H1 (cell line): ENCODE results near the gene SCRN3. TPM values are rescaled to one million over a fixed set of nuclear protein-coding genes. Genes with fewer than 3 reads are reported as not detected.
"Not testable (repeated sequence)": the region's sequence is repeated elsewhere in the genome, so short reads cannot be mapped to it uniquely, and the experiment has no call there.

Experiments used
- CTCF ChIA-PET: fragments of 300-600 bp; sonication (Branson Sonifier 250); formaldehyde crosslinking; loops from one replicate; lab custom pipeline; 2021; ENCODE audit not compliant: partially characterized antibody; lab: Charles Lee
- POLR2A ChIA-PET: fragments of 300-600 bp; sonication (Branson Sonifier 250); formaldehyde crosslinking; loops from one replicate; lab custom pipeline; 2021; ENCODE audit warnings: inconsistent platforms; ENCODE audit not compliant: partially characterized antibody; lab: Charles Lee
- DNase-seq, 2 experiments: peaks; one replicate each; pipeline versions ENCODE4 v3.0.0 to v3.0.0-alpha.2; 2010 to 2022; ENCODE audit warnings: low spot score in 2 of 2, low read depth in 1 of 2, mixed read lengths in 1 of 2
- FAIRE-seq: peaks from 2 replicates; lab custom pipeline; 2011; peaks lifted over from hg19 to GRCh38; lab: Jason Lieb, UNC
- H2AFZ ChIP-seq: 2 replicates; pipeline ENCODE4 v1.8.1; 2012; ENCODE audit warnings: low read length, inconsistent platforms
- H2AK5ac ChIP-seq: 2 replicates; pipeline ENCODE4 v1.6.1; 2013; ENCODE audit warnings: low read depth, low read length
- H2BK120ac ChIP-seq: replicated peaks from 2 replicates; pipeline ENCODE3; 2013; ENCODE audit warnings: low read depth, low read length, inconsistent platforms
- H2BK12ac ChIP-seq: 2 replicates; pipeline ENCODE4 v1.6.1; 2013; ENCODE audit warnings: low read depth, low read length
- H2BK15ac ChIP-seq: 2 replicates; pipeline ENCODE4 v1.6.1; 2013; ENCODE audit warnings: low read length
- H2BK20ac ChIP-seq: 2 replicates; pipeline ENCODE4 v1.6.1; 2013; ENCODE audit warnings: low read length
- H2BK5ac ChIP-seq: 2 replicates; pipeline ENCODE4 v1.6.1; 2013; ENCODE audit warnings: low read depth, low read length
- H3K14ac ChIP-seq: 2 replicates; pipeline ENCODE4 v1.6.1; 2013; ENCODE audit warnings: inconsistent platforms; ENCODE audit not compliant: insufficient read length
- H3K18ac ChIP-seq: 2 replicates; pipeline ENCODE4 v1.6.1; 2013; ENCODE audit warnings: low read length; ENCODE audit errors: extremely low read depth
- H3K23ac ChIP-seq: 2 replicates; pipeline ENCODE4 v1.6.1; 2013; ENCODE audit warnings: inconsistent platforms; ENCODE audit not compliant: insufficient read length
- H3K23me2 ChIP-seq: 2 replicates; pipeline ENCODE4 v1.6.1; 2013; ENCODE audit warnings: low read depth, low read length
- H3K27ac ChIP-seq: 2 replicates; pipeline ENCODE4 v1.6.1; 2011; ENCODE audit warnings: low read depth, low read length, inconsistent platforms
- H3K27me3 ChIP-seq, 4 experiments: replicated peaks in 1 of 4; 1 replicate in 1 of 4; 2 replicates in 3 of 4; pipeline versions ENCODE4 v1.6.1 to v1.8.1; 2011 to 2013; ENCODE audit warnings: low read length in 3 of 4, mild to moderate bottlenecking in 3 of 4, inconsistent platforms in 2 of 4, mixed read lengths in 2 of 4, moderate library complexity in 1 of 4; ENCODE audit not compliant: control insufficient read depth in 3 of 4, insufficient read depth in 3 of 4; ENCODE audit errors: extremely low read depth in 1 of 4
- H3K36me3 ChIP-seq, 4 experiments: 2 replicates each; pipeline versions ENCODE4 v1.6.1 to v1.8.1; 2011 to 2013; ENCODE audit warnings: mild to moderate bottlenecking in 4 of 4, low read length in 3 of 4, moderate library complexity in 2 of 4, control low read depth in 1 of 4, inconsistent platforms in 1 of 4; ENCODE audit not compliant: insufficient read depth in 4 of 4, control insufficient read depth in 2 of 4
- H3K4ac ChIP-seq: replicated peaks from 2 replicates; pipeline ENCODE3; 2013; ENCODE audit warnings: low read length, low read depth, mixed read lengths, inconsistent platforms; ENCODE audit not compliant: insufficient read length
- H3K4me1 ChIP-seq, 4 experiments: replicated peaks in 1 of 4; 1 replicate in 1 of 4; 2 replicates in 3 of 4; pipeline versions ENCODE4 v1.6.1 to v1.8.1; 2011 to 2013; ENCODE audit warnings: low read length in 3 of 4, inconsistent platforms in 2 of 4, mixed read lengths in 1 of 4; ENCODE audit not compliant: insufficient read depth in 4 of 4, control insufficient read depth in 3 of 4
- H3K4me2 ChIP-seq, 2 experiments: 2 replicates each; pipeline versions ENCODE4 v1.6.1 to v1.8.1; 2011 to 2013; ENCODE audit warnings: low read depth in 2 of 2, low read length in 2 of 2, control low read depth in 1 of 2, inconsistent platforms in 1 of 2, mild to moderate bottlenecking in 1 of 2; ENCODE audit not compliant: insufficient read depth in 1 of 2
- H3K4me3 ChIP-seq, 4 experiments: fragments of 200-600, 300-600 bp in 1 of 4; sonication (generic), shearing (Covaris generic), sonication (Bioruptor Twin) in 1 of 4; 2 replicates each; pipeline versions ENCODE4 v1.5.1 to v1.8.1; 2011 to 2016; ENCODE audit warnings: low read length in 4 of 4, low read depth in 3 of 4, control low read depth in 2 of 4, inconsistent platforms in 2 of 4, mild to moderate bottlenecking in 2 of 4, mixed read lengths in 1 of 4, moderate library complexity in 1 of 4; ENCODE audit not compliant: insufficient read depth in 2 of 4; ENCODE audit errors: extremely low read depth in 1 of 4
- H3K56ac ChIP-seq: replicated peaks from 2 replicates; pipeline ENCODE3; 2013; ENCODE audit warnings: low read depth, mild to moderate bottlenecking, mixed read lengths, low read length, inconsistent platforms; ENCODE audit not compliant: insufficient read length
- H3K79me1 ChIP-seq: 2 replicates; pipeline ENCODE4 v1.6.1; 2013; ENCODE audit warnings: low read depth, low read length, control low read depth
- H3K79me2 ChIP-seq, 2 experiments: 2 replicates each; pipeline versions ENCODE4 v1.6.1 to v1.8.1; 2012 to 2013; ENCODE audit warnings: low read length in 2 of 2, mild to moderate bottlenecking in 2 of 2, inconsistent platforms in 1 of 2; ENCODE audit not compliant: insufficient read depth in 2 of 2, control insufficient read depth in 1 of 2
- H3K9ac ChIP-seq, 4 experiments: replicated peaks in 1 of 4; 1 replicate in 1 of 4; 2 replicates in 3 of 4; pipeline versions ENCODE4 v1.6.1 to v1.8.1; 2011 to 2013; ENCODE audit warnings: low read depth in 3 of 4, low read length in 3 of 4, control low read depth in 2 of 4, mild to moderate bottlenecking in 2 of 4, moderate library complexity in 2 of 4, inconsistent platforms in 1 of 4; ENCODE audit errors: extremely low read depth in 1 of 4
- H3K9me3 ChIP-seq, 2 experiments: 2 replicates each; pipeline versions ENCODE4 v1.6.1 to v1.8.1; 2012 to 2013; ENCODE audit warnings: mild to moderate bottlenecking in 2 of 2, moderate library complexity in 2 of 2, control low read depth in 1 of 2, inconsistent platforms in 1 of 2, low read depth in 1 of 2, low read length in 1 of 2, mixed read lengths in 1 of 2; ENCODE audit not compliant: insufficient read depth in 2 of 2
- H4K20me1 ChIP-seq, 2 experiments: replicated peaks in 1 of 2; 2 replicates each; pipeline versions ENCODE3 to v1.8.1; 2011 to 2013; ENCODE audit warnings: inconsistent platforms in 2 of 2, low read length in 2 of 2, mild to moderate bottlenecking in 1 of 2; ENCODE audit not compliant: insufficient read depth in 2 of 2, control insufficient read depth in 1 of 2
- H4K5ac ChIP-seq: 2 replicates; pipeline ENCODE4 v1.6.1; 2013; ENCODE audit warnings: low read length, low read depth, mixed read lengths, inconsistent platforms; ENCODE audit not compliant: insufficient read length
- H4K8ac ChIP-seq: 2 replicates; pipeline ENCODE4 v1.8.0; 2013; ENCODE audit warnings: mild to moderate bottlenecking, moderate library complexity, low read length, inconsistent platforms; ENCODE audit not compliant: insufficient read depth; ENCODE audit errors: extremely low read depth
- H4K91ac ChIP-seq: replicated peaks from 2 replicates; pipeline ENCODE3; 2013; ENCODE audit warnings: low read length, mixed read lengths, inconsistent platforms; ENCODE audit not compliant: insufficient read length
- GTF2F1 ChIP-seq: IDR thresholded peaks from 2 replicates; pipeline ENCODE4 v1.6.1; 2012; ENCODE audit warnings: low read depth, low read length, improper control_type of control experiment, borderline replicate concordance
- HDAC6 ChIP-seq: IDR thresholded peaks from one replicate; pipeline ENCODE4 v1.7.1; 2012; ENCODE audit warnings: low read depth, mild to moderate bottlenecking, inconsistent platforms, low read length, moderate library complexity
- WGBS, 2 experiments: shearing (Covaris generic) in 1 of 2; methylation state at CpG; one replicate each; pipeline versions ENCODE4 v1.1.6 to v1.1.7; 2013 to 2015; ENCODE audit warnings: low lambda C conversion rate in 2 of 2, mixed read lengths in 2 of 2, inconsistent platforms in 1 of 2, low coverage in 1 of 2, missing lambda C conversion rate in 1 of 2; ENCODE audit not compliant: insufficient replicate concordance in 2 of 2, insufficient coverage in 1 of 2, insufficient read length in 1 of 2; ENCODE audit errors: extremely low coverage in 1 of 2, missing lambda C conversion rate in 1 of 2; 5-methylcytosine and 5-hydroxymethylcytosine counted together
- polyA plus RNA-seq, 7 experiments: library from polyadenylated mRNA; depleted of rRNA in 3 of 7; stranded (reverse) in 5 of 7; unstranded in 2 of 7; fragments of >200 nt in 5 of 7; fragments of 200-250 nt in 2 of 7; gene quantifications; 1 replicate in 5 of 7; 2 replicates in 1 of 7; 4 replicates in 1 of 7; pipeline versions ENCODE4 v1.2.1 to v1.2.3, GENCODE V29; 2011 to 2013; ENCODE audit warnings: missing spikeins in 2 of 7, mixed read lengths in 2 of 7
- total RNA-seq: library from RNA; stranded (reverse); fragmentation: NEBNext Ultra II Directional; extraction: Animal tissue kit (Norgen Biotek cat#: 25700); gene quantifications from 2 replicates; pipeline ENCODE4 v1.2.1, GENCODE V29; 2021
- TF ChIP-seq, protein P1 (sequence below), 3 experiments: IDR thresholded peaks; 1 replicate in 2 of 3; 2 replicates in 1 of 3; pipeline versions ENCODE4 v1.5.1 to v1.6.1; 2011; ENCODE audit warnings: low read length in 3 of 3, mild to moderate bottlenecking in 3 of 3, inconsistent platforms in 2 of 3, low read depth in 1 of 3, moderate library complexity in 1 of 3; ENCODE audit not compliant: insufficient read depth in 1 of 3; ENCODE audit errors: control extremely low read depth in 1 of 3
- TF ChIP-seq, protein P2 (sequence below): IDR thresholded peaks from 2 replicates; pipeline ENCODE4 v1.6.1; 2011; ENCODE audit warnings: low read length, improper control_type of control experiment

Gene SCRN3
- total and polyA plus RNA-seq, 2 of the 8 experiments (the other 6 are each of a cell fraction or from before 2014, with no cell fraction given) = 7.4 to 7.8 TPM

DNA sequence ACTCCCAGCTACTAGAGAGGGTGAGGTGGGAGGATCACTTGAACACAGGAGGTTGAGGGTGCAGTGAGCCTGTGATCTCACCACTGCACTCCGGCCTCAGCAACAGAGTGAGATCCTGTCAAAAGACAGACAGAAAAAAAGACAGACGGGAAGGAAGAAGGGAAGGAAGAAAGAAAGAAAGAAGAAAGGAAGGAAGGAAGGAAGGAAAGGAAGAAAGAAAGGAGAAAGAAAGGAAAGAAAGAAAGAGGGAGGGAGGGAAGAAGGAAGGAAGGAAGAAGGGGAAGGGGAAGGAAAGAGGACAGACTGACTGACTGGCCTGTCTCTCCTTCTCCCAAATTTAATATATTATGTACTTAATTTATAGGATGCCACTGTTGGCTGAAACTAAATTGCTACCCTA lies 39.2 kb upstream of the SCRN3 start (continued):
- TF ChIP-seq, protein P1, sequence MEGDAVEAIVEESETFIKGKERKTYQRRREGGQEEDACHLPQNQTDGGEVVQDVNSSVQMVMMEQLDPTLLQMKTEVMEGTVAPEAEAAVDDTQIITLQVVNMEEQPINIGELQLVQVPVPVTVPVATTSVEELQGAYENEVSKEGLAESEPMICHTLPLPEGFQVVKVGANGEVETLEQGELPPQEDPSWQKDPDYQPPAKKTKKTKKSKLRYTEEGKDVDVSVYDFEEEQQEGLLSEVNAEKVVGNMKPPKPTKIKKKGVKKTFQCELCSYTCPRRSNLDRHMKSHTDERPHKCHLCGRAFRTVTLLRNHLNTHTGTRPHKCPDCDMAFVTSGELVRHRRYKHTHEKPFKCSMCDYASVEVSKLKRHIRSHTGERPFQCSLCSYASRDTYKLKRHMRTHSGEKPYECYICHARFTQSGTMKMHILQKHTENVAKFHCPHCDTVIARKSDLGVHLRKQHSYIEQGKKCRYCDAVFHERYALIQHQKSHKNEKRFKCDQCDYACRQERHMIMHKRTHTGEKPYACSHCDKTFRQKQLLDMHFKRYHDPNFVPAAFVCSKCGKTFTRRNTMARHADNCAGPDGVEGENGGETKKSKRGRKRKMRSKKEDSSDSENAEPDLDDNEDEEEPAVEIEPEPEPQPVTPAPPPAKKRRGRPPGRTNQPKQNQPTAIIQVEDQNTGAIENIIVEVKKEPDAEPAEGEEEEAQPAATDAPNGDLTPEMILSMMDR (IDR thresholded peaks at IDR 0.05; ENCODE audit: control extremely low read depth in 1 of 3, insufficient read depth in 1 of 3, low read depth in 1 of 3, low read length in 3 of 3) = no peak
- TF ChIP-seq GTF2F1 = no peak
- no peak for TF ChIP-seq HDAC6
- TF ChIP-seq, protein P2, sequence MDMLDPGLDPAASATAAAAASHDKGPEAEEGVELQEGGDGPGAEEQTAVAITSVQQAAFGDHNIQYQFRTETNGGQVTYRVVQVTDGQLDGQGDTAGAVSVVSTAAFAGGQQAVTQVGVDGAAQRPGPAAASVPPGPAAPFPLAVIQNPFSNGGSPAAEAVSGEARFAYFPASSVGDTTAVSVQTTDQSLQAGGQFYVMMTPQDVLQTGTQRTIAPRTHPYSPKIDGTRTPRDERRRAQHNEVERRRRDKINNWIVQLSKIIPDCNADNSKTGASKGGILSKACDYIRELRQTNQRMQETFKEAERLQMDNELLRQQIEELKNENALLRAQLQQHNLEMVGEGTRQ = no peak

DNA sequence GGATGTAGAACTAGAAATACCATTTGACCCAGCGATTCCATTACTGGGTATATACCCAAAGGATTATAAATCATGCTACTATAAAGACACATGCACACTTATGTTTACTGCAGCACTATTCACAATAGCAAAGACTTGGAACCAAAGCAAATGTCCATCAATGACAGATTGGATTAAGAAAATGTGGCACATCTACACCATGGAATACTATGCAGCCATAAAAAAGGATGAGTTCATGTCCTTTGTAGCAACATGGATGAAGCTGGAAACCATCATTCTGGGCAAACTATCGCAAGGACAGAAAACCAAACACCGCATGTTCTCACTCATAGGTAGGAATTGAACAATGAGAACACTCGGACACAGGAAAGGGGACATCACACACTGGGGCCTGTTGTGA lies 35.9 kb upstream of the SCRN3 start:
- H2BK120ac ChIP-seq, FAIRE-seq, H3K14ac ChIP-seq, H2BK15ac ChIP-seq, H2AFZ ChIP-seq, H4K20me1 ChIP-seq, H4K8ac ChIP-seq, H3K4me1 ChIP-seq, H3K79me2 ChIP-seq, DNase-seq, H3K4me3 ChIP-seq, H3K4ac ChIP-seq, H3K56ac ChIP-seq, H2BK20ac ChIP-seq, H3K27ac ChIP-seq, H3K4me2 ChIP-seq, H2AK5ac ChIP-seq, H3K18ac ChIP-seq, H4K91ac ChIP-seq, H3K9ac ChIP-seq, H3K79me1 ChIP-seq, H2BK12ac ChIP-seq, H4K5ac ChIP-seq, H3K23ac ChIP-seq, H3K27me3 ChIP-seq, CTCF ChIA-PET, POLR2A ChIA-PET, H3K23me2 ChIP-seq, H2BK5ac ChIP-seq: not testable (repeated sequence)
- Histone ChIP-seq H3K9me3 (peaks cover 9 to 12% of the 10 kb centered on the region in 2 experiments; a peak in 3 of 4 replicates), H3K36me3 (peaks cover 0 to 11% (median 0%) of the 10 kb centered on the region in 4 experiments; a peak in 1 of 8 replicates)
- WGBS, 2 experiments = 95% methylated on average over 4 of the region's 4 CpGs; no CpG with 5 or more reads in 1 of the 2 experiments
